Measurements from ENCODE around the gene NAIF1. TPM values are rescaled to one million over a fixed set of nuclear protein-coding genes. Genes with fewer than 3 reads are reported as not detected.
A peak's percentile ranks its signal among the peaks of the same experiment; 100 is the strongest.

The NAIF1 gene
- total RNA-seq, 1 experiment from 2014 or later: 14.6 TPM

GRCh38 chr9:128065907-128066712, 1.0 kb downstream of the NAIF1 start:
- Histone ChIP-seq H3K9me3 (ENCODE audit: control insufficient read depth, insufficient read depth, low read depth, low read length) (no peaks in the 10 kb centered on the region), H3K4me3 (ENCODE audit: low read depth in 2 of 2, low read length in 2 of 2) (peak overlapping the region; percentile 68 to 79), H3K36me3 (ENCODE audit: control insufficient read depth, insufficient read depth, low read length) (no peaks in the 10 kb centered on the region), H3K4me1 (ENCODE audit: control insufficient read depth, insufficient read depth, low read length) (peaks cover 9% of the 10 kb centered on the region), H3K27ac (ENCODE audit: low read length) (peak overlapping the region; percentile 90), H3K27me3 (ENCODE audit: control insufficient read depth, insufficient read depth, low read length) (no peaks in the 10 kb centered on the region)
- ATAC-seq: no peak
- in situ Hi-C loops (cut with HindIII; ENCODE audit: low pct_unique_long_range_greater_than_20kb, low sequenced_read_pairs): no loop called here
- ChIA-PET CTCF (no interaction called here), POLR2A (interaction anchor here (0.6 kb wide), 1 partner anchor 68 kb away, joined by 8 read pairs; no protein-coding TSS in a partner anchor)
- DNase-seq (ENCODE audit: low read depth, low spot score): no peak
- intact Hi-C loops (cut with micrococcal nuclease; ENCODE audit: unreplicated experiment): no loop called here
- TF ChIP-seq POLR2AphosphoS5 (IDR thresholded peaks at IDR 0.05; ENCODE audit: low read depth, low read length) (no peak), SIN3A (IDR thresholded peaks at IDR 0.05; ENCODE audit: borderline replicate concordance, insufficient read depth, low read depth, low read length) (no peak), TCF7L2 (IDR thresholded peaks at IDR 0.05; ENCODE audit: low read depth, low read length) (no peak), CTCF (IDR thresholded peaks at IDR 0.05) (no peak), REST (IDR thresholded peaks at IDR 0.05; ENCODE audit: insufficient read depth in 1 of 2, low read depth in 2 of 2, low read length in 1 of 2) (no peak)
- BruUV-seq (replicated peaks): no TSS peak

GRCh38 chr9:128062846-128063831, 4.0 kb downstream of the NAIF1 start:
- CTCF ChIA-PET: interaction anchor here (0.6 kb wide), 1 partner anchor 30 kb away, joined by 5 read pairs; no protein-coding TSS in a partner anchor
- Histone ChIP-seq H3K4me3 (ENCODE audit: low read depth in 2 of 2, low read length in 2 of 2) (no peak overlapping the region), H3K27ac (ENCODE audit: low read length) (no peak overlapping the region), H3K36me3 (ENCODE audit: control insufficient read depth, insufficient read depth, low read length) (no peaks in the 10 kb centered on the region), H3K27me3 (ENCODE audit: control insufficient read depth, insufficient read depth, low read length) (no peaks in the 10 kb centered on the region), H3K4me1 (ENCODE audit: control insufficient read depth, insufficient read depth, low read length) (peaks cover 9% of the 10 kb centered on the region), H3K9me3 (ENCODE audit: control insufficient read depth, insufficient read depth, low read depth, low read length) (no peaks in the 10 kb centered on the region)
- in situ Hi-C loops (cut with HindIII; ENCODE audit: low pct_unique_long_range_greater_than_20kb, low sequenced_read_pairs): no loop called here
- BruUV-seq (replicated peaks): no TSS peak
- TF ChIP-seq TCF7L2 (IDR thresholded peaks at IDR 0.05; ENCODE audit: low read depth, low read length) (no peak), SIN3A (IDR thresholded peaks at IDR 0.05; ENCODE audit: borderline replicate concordance, insufficient read depth, low read depth, low read length) (no peak), POLR2AphosphoS5 (IDR thresholded peaks at IDR 0.05; ENCODE audit: low read depth, low read length) (no peak), CTCF (IDR thresholded peaks at IDR 0.05) (no peak)
- DNase-seq (ENCODE audit: low read depth, low spot score) (no peak), ATAC-seq (no peak)
- intact Hi-C loops (cut with micrococcal nuclease; ENCODE audit: unreplicated experiment): no loop called here
- POLR2A ChIA-PET: no interaction called here
